ENCODE data around the gene ELF5. TPM values are rescaled to one million over a fixed set of nuclear protein-coding genes. Genes with fewer than 3 reads are reported as not detected.

Gene ELF5
- total and polyA plus RNA-seq, 7 experiments from 2014 or later: not detected

GRCh38 chr11:34461215-34461614 is 52.4 kb downstream of the ELF5 start:
- no peak overlapping the region for H3K27ac Mint-ChIP-seq
- no peak overlapping the region for H3K27ac ChIP-seq (ENCODE audit: low read depth, low read length)

GRCh38 chr11:34460278-34460677 is 53.3 kb downstream of the ELF5 start:
- H3K4me1 ChIP-seq (ENCODE audit: control insufficient read depth in 2 of 2, insufficient read depth in 2 of 2, low read length in 2 of 2): no peaks in the 10 kb centered on the region
- ChIA-PET POLR2A (no interaction called here), CTCF (interaction anchor here (0.8 kb wide), 1 partner anchor 8 kb away, joined by 3 read pairs; no protein-coding TSS in a partner anchor)
- DNase-seq (no peak), ATAC-seq (no peak)
- Mint-ChIP-seq H3K36me3 (peaks cover 14 to 78% (median 62%) of the 10 kb centered on the region in 5 donors), H3K4me1 (peaks cover 0 to 6% (median 4%) of the 10 kb centered on the region in 7 donors), H3K27me3 (no peaks in the 10 kb centered on the region), H3K4me3 (no peak overlapping the region), H3K27ac (no peak overlapping the region), H3K9me3 (peaks cover 0 to under 1% (median 0%) of the 10 kb centered on the region in 11 donors)
- H3K4me3 ChIP-seq (ENCODE audit: low read length): no peak overlapping the region
- H3K27ac ChIP-seq (ENCODE audit: low read depth, low read length): no peak overlapping the region
- H3K9me3 ChIP-seq (ENCODE audit: control insufficient read depth in 2 of 3, low read length in 3 of 3): no peaks in the 10 kb centered on the region
- intact Hi-C loops (cut with micrococcal nuclease): loop anchor here in 1 of 2 donors (10.0 kb wide), 1 partner anchor 285 kb away; no protein-coding TSS in a partner anchor
- H3K27me3 ChIP-seq (ENCODE audit: control insufficient read depth in 2 of 2, insufficient read depth in 2 of 2, low read length in 2 of 2): no peaks in the 10 kb centered on the region
- peaks cover 7 to 78% (median 10%) of the 10 kb centered on the region in 3 experiments for H3K36me3 ChIP-seq (ENCODE audit: control insufficient read depth in 2 of 3, insufficient read depth in 3 of 3, low read length in 3 of 3)

More at GRCh38 chr11:34461215-34461614, 52.4 kb downstream of the ELF5 start:
- ChIA-PET POLR2A (no interaction called here), CTCF (no interaction called here)
- H3K36me3 ChIP-seq (ENCODE audit: control insufficient read depth in 2 of 3, insufficient read depth in 3 of 3, low read length in 3 of 3): peaks cover 7 to 83% (median 9%) of the 10 kb centered on the region in 3 experiments
- H3K36me3 Mint-ChIP-seq: peaks cover 14 to 80% (median 66%) of the 10 kb centered on the region in 5 donors
- H3K27me3 Mint-ChIP-seq: no peaks in the 10 kb centered on the region
- no peak for ATAC-seq
- no peak for DNase-seq
- peaks cover 0 to 10% (median 0%) of the 10 kb centered on the region in 11 donors for H3K9me3 Mint-ChIP-seq
- intact Hi-C loops (cut with micrococcal nuclease): loop anchor here in 1 of 2 donors (10.0 kb wide), 1 partner anchor 286 kb away; no protein-coding TSS in a partner anchor
- no peaks in the 10 kb centered on the region for H3K4me1 ChIP-seq (ENCODE audit: control insufficient read depth in 2 of 2, insufficient read depth in 2 of 2, low read length in 2 of 2)
- H3K4me3 ChIP-seq (ENCODE audit: low read length): no peak overlapping the region
- H3K9me3 ChIP-seq (ENCODE audit: control insufficient read depth in 2 of 3, low read length in 3 of 3): no peaks in the 10 kb centered on the region
- H3K4me3 Mint-ChIP-seq: no peak overlapping the region
- H3K27me3 ChIP-seq (ENCODE audit: control insufficient read depth in 2 of 2, insufficient read depth in 2 of 2, low read length in 2 of 2): no peaks in the 10 kb centered on the region
- H3K4me1 Mint-ChIP-seq: peaks cover 0 to 6% (median 4%) of the 10 kb centered on the region in 7 donors

DNA sequence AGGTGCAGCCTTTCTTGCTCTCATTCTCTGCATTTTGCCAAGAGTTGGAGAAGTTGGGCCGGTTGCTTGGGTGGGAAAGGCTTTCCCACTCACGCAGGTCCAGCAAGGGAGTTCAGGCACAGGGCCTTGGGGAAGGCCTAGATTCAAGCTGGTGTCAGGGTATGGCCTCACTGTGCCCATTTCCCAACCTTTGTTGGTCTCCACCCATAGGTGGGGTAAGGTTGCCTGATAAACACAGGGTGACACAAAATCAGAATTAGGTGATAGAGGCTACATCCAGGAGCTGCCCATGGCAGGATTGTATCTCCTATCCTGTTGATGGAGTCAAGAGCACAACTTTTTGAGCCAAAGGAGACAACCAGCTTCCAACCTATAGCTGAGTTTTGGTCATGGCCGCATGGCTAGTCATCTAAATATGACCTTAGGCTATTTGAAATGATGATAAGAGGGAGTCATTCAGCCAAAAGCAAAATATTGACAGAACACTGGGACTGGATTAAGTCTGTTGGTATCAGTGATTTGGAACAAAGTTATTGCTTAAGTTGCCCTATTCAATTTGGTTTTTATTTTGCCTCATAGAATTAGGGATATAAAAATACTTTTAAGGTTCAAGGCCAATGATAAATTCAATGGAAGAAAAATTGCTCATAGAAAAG is 54.0 kb downstream of the ELF5 start:
- Mint-ChIP-seq H3K27me3 (no peaks in the 10 kb centered on the region), H3K4me1 (peaks cover 0 to 4% (median 2%) of the 10 kb centered on the region in 7 donors), H3K9me3 (no peaks in the 10 kb centered on the region), H3K27ac (peak overlapping the region in 1 of 9 donors; percentile 14), H3K4me3 (no peak overlapping the region), H3K36me3 (peaks cover 11 to 79% (median 58%) of the 10 kb centered on the region in 5 donors)
- Histone ChIP-seq H3K27me3 (ENCODE audit: control insufficient read depth in 2 of 2, insufficient read depth in 2 of 2, low read length in 2 of 2) (no peaks in the 10 kb centered on the region), H3K9me3 (ENCODE audit: control insufficient read depth in 2 of 3, low read length in 3 of 3) (no peaks in the 10 kb centered on the region), H3K36me3 (ENCODE audit: control insufficient read depth in 2 of 3, insufficient read depth in 3 of 3, low read length in 3 of 3) (peaks cover 7 to 78% (median 15%) of the 10 kb centered on the region in 3 experiments), H3K4me3 (ENCODE audit: low read length) (no peak overlapping the region), H3K27ac (ENCODE audit: low read depth, low read length) (no peak overlapping the region), H3K4me1 (ENCODE audit: control insufficient read depth in 2 of 2, insufficient read depth in 2 of 2, low read length in 2 of 2) (no peaks in the 10 kb centered on the region)
- no peak for ATAC-seq
- intact Hi-C loops (cut with micrococcal nuclease): loop anchor here in 1 of 2 donors (10.0 kb wide), 1 partner anchor 285 kb away; no protein-coding TSS in a partner anchor
- ChIA-PET CTCF (interaction anchor here (0.6 to 0.8 kb wide), 4 partner anchors 9 to 484 kb away, joined by 3 to 4 read pairs (median 3); no protein-coding TSS in a partner anchor), POLR2A (no interaction called here)
- DNase-seq: no peak

- Histone ChIP-seq H3K27me3 (ENCODE audit: control insufficient read depth in 2 of 2, insufficient read depth in 2 of 2, low read length in 2 of 2) (no peaks in the 10 kb centered on the region), H3K4me3 (ENCODE audit: low read length) (no peak overlapping the region), H3K27ac (ENCODE audit: low read depth, low read length) (no peak overlapping the region), H3K36me3 (ENCODE audit: control insufficient read depth in 2 of 3, insufficient read depth in 3 of 3, low read length in 3 of 3) (peaks cover 11 to 77% (median 17%) of the 10 kb centered on the region in 3 experiments), H3K9me3 (ENCODE audit: control insufficient read depth in 2 of 3, low read length in 3 of 3) (no peaks in the 10 kb centered on the region), H3K4me1 (ENCODE audit: control insufficient read depth in 2 of 2, insufficient read depth in 2 of 2, low read length in 2 of 2) (no peaks in the 10 kb centered on the region)
- peaks cover 10 to 79% (median 46%) of the 10 kb centered on the region in 5 donors for H3K36me3 Mint-ChIP-seq
- H3K4me3 Mint-ChIP-seq: no peak overlapping the region
- no peaks in the 10 kb centered on the region for H3K27me3 Mint-ChIP-seq
- ChIA-PET CTCF (interaction anchor here (0.8 kb wide), 1 partner anchor 10 kb away, joined by 3 read pairs; no protein-coding TSS in a partner anchor), POLR2A (interaction anchor here (0.6 kb wide), 1 partner anchor 1766 kb away, joined by 3 read pairs; no protein-coding TSS in a partner anchor)
- H3K27ac Mint-ChIP-seq: no peak overlapping the region
- no peaks in the 10 kb centered on the region for H3K9me3 Mint-ChIP-seq
- no peak for ATAC-seq
- DNase-seq: no peak
- no peaks in the 10 kb centered on the region for H3K4me1 Mint-ChIP-seq
- intact Hi-C loops (cut with micrococcal nuclease): no loop called here
Observed at GRCh38 chr11:34458525-34458924, 55.1 kb downstream of the ELF5 start.

DNA sequence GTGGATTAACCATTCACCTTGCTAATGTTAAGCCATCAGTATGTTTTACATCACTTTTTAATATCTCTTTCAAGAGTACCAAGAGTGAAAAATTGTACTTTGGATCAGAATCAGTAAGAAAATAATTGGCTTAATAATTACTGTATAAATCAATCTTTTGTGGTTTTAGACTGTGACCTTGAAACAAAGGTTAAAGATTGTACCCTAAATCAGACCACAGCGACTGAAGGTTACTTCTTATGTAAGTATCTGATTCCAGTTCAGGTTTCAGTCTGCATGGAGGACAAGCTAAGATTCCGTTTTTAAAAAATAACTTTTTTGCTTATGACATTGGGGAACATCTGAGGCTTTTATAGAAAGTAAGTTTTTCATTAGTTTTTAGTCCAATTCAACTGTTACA is 56.0 kb downstream of the ELF5 start:
- CTCF ChIA-PET: no interaction called here
- DNase-seq (no peak), ATAC-seq (no peak)
- Mint-ChIP-seq H3K27ac (no peak overlapping the region), H3K9me3 (no peaks in the 10 kb centered on the region), H3K27me3 (no peaks in the 10 kb centered on the region), H3K4me1 (no peaks in the 10 kb centered on the region), H3K36me3 (peaks cover 14 to 75% (median 46%) of the 10 kb centered on the region in 5 donors), H3K4me3 (no peak overlapping the region)
- Histone ChIP-seq H3K4me1 (ENCODE audit: control insufficient read depth in 2 of 2, insufficient read depth in 2 of 2, low read length in 2 of 2) (no peaks in the 10 kb centered on the region), H3K27me3 (ENCODE audit: control insufficient read depth in 2 of 2, insufficient read depth in 2 of 2, low read length in 2 of 2) (no peaks in the 10 kb centered on the region), H3K27ac (ENCODE audit: low read depth, low read length) (no peak overlapping the region), H3K36me3 (ENCODE audit: control insufficient read depth in 2 of 3, insufficient read depth in 3 of 3, low read length in 3 of 3) (peaks cover 17 to 69% (median 17%) of the 10 kb centered on the region in 3 experiments), H3K4me3 (ENCODE audit: low read length) (no peak overlapping the region), H3K9me3 (ENCODE audit: control insufficient read depth in 2 of 3, low read length in 3 of 3) (no peaks in the 10 kb centered on the region)
- POLR2A ChIA-PET: no interaction called here
- intact Hi-C loops (cut with micrococcal nuclease): no loop called here

DNA sequence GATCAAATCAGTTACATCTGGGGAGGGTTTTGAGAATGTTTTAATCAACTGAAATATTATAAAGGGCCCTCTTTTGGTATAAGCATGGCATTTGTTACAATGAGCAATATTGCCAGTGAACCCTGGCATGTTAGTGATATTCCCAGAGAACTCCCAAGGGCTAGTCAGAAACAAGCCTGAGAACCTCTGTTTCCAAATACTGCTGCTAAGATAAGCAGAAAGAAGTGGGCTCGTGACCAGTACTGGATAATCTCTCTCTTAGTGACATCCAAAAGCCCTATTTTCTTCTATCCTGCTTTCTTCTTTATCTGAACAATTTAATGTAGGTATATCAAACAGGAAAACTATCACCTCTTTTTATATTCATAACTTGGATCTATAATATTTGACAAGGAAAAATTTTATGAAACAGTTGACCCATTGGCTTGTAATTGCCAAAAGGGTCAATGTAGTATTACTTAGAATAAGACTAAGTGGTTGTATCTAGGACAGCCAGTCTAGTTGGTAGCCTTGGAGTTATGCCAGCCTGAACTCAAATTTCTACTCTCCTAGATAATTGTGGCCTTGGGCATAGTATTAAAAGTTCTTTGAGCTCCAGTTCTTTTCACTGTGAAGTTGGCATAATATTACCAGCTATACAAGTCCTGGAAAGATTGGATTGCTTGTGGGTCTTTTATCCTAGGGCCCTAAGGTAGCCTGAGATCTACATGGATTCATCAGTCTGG is 59.1 kb downstream of the ELF5 start:
- CTCF ChIA-PET: no interaction called here
- no peak overlapping the region for H3K27ac ChIP-seq (ENCODE audit: low read depth, low read length)

More for the DNA sequence above, 59.1 kb downstream of the ELF5 start:
- Mint-ChIP-seq H3K4me3 (no peak overlapping the region), H3K36me3 (peaks cover 18 to 76% (median 46%) of the 10 kb centered on the region in 5 donors), H3K27me3 (no peaks in the 10 kb centered on the region), H3K9me3 (no peaks in the 10 kb centered on the region), H3K4me1 (peaks cover 0 to 7% (median 6%) of the 10 kb centered on the region in 7 donors), H3K27ac (no peak overlapping the region)
- ATAC-seq (no peak), DNase-seq (no peak)
- no peak overlapping the region for H3K4me3 ChIP-seq (ENCODE audit: low read length)
- POLR2A ChIA-PET: no interaction called here
- intact Hi-C loops (cut with micrococcal nuclease): no loop called here
- H3K27me3 ChIP-seq (ENCODE audit: control insufficient read depth in 2 of 2, insufficient read depth in 2 of 2, low read length in 2 of 2): no peaks in the 10 kb centered on the region
- H3K9me3 ChIP-seq (ENCODE audit: control insufficient read depth in 2 of 3, low read length in 3 of 3): no peaks in the 10 kb centered on the region
- H3K4me1 ChIP-seq (ENCODE audit: control insufficient read depth in 2 of 2, insufficient read depth in 2 of 2, low read length in 2 of 2): no peaks in the 10 kb centered on the region
- peaks cover 17 to 66% (median 21%) of the 10 kb centered on the region in 3 experiments for H3K36me3 ChIP-seq (ENCODE audit: control insufficient read depth in 2 of 3, insufficient read depth in 3 of 3, low read length in 3 of 3)
